ACC112 (cell line): ENCODE results near the gene ZFYVE9.

Experiments
- H2AFZ ChIP-seq: fragments of 200-600 bp; sonication (generic); one replicate; pipeline ENCODE4 v1.6.0; 2017; ENCODE audit warnings: antibody characterized with exemption, low read length; ENCODE audit not compliant: unreplicated experiment
- H3K27ac ChIP-seq: fragments of 200-600 bp; sonication (generic); 2 replicates; pipeline ENCODE4 v1.5.1; 2014; ENCODE audit warnings: low read depth, mild to moderate bottlenecking, antibody characterized with exemption, low read length, moderate library complexity
- H3K27me3 ChIP-seq: fragments of 200-600 bp; sonication (generic); 2 replicates; pipeline ENCODE4 v1.6.1; 2014; ENCODE audit warnings: mild to moderate bottlenecking, antibody characterized with exemption, low read length, moderate library complexity, mixed read lengths; ENCODE audit not compliant: insufficient read depth
- H3K36me3 ChIP-seq: fragments of 200-600 bp; sonication (generic); 2 replicates; pipeline ENCODE4 v1.6.1; 2016; ENCODE audit warnings: mild to moderate bottlenecking, antibody characterized with exemption, low read length, moderate library complexity, mixed read lengths; ENCODE audit not compliant: insufficient read depth
- H3K4me1 ChIP-seq: fragments of 200-600 bp; sonication (generic); one replicate; pipeline ENCODE4 v1.6.1; 2016; ENCODE audit warnings: low read length, mixed read lengths; ENCODE audit not compliant: insufficient read depth, unreplicated experiment, control insufficient read depth
- H3K4me3 ChIP-seq: fragments of 200-600 bp; sonication (generic); 2 replicates; pipeline ENCODE4 v1.5.1; 2014; ENCODE audit warnings: mild to moderate bottlenecking, low read depth, low read length
- H3K79me2 ChIP-seq: fragments of 200-600 bp; sonication (generic); one replicate; pipeline ENCODE4 v1.6.0; 2016; ENCODE audit warnings: low read length; ENCODE audit not compliant: control insufficient read depth, unreplicated experiment, insufficient read depth

ZFYVE9 gene

DNA sequence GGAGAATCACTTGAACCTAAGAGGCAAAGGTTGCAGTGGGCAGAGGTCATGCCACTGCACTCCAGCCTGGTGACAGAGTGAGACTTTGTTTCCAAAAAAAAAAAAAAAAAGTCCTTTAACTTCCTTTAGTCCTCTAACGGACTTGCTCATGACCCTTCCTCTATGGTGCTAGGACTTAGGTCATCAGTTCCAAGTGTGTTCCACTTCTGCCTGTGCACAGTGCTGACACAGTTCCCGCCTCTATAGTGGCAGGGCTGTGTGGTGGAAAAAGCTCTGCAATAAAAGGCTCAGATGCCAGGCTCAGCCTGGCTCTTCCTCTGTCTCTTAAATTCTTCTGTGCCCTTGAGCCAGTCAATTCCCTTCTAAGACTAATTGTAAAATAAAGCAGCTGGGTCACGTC is 202.1 kb downstream of the ZFYVE9 start:
- Histone ChIP-seq H3K79me2 (no peaks in the 10 kb centered on the region), H3K4me1 (no peaks in the 10 kb centered on the region), H3K36me3 (0 out of 2 replicates have a peak, but pooled peaks cover 5% of the 10 kb centered on the region), H2AFZ (no peak overlapping the region), H3K27me3 (no peaks in the 10 kb centered on the region), H3K27ac (no peak overlapping the region), H3K4me3 (no peak overlapping the region)

DNA sequence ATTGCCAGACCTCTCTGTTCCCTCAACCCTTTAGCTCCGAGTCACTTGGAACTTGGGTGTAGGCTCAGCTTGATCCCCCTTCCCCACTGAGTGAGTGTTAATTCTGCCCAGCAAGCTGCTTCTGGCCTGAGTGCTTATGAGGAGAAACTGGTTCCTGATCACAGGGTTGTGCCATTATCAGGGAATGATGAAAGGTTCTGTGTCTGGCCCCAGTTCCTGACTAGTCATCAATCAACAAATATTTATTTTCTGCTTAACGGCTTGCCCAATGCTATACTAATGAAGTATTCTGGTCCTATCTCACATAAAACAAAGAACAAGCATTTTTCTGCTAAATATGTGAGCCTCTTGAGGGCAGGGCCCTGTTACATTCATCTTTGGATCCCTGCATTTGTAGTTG is 203.4 kb downstream of the ZFYVE9 start:
- Histone ChIP-seq H3K79me2 (no peaks in the 10 kb centered on the region), H3K27me3 (no peaks in the 10 kb centered on the region), H3K4me3 (no peak overlapping the region), H3K36me3 (0 out of 2 replicates have a peak, but pooled peaks cover 1% of the 10 kb centered on the region), H3K27ac (no peak overlapping the region), H3K4me1 (no peaks in the 10 kb centered on the region), H2AFZ (no peak overlapping the region)

DNA sequence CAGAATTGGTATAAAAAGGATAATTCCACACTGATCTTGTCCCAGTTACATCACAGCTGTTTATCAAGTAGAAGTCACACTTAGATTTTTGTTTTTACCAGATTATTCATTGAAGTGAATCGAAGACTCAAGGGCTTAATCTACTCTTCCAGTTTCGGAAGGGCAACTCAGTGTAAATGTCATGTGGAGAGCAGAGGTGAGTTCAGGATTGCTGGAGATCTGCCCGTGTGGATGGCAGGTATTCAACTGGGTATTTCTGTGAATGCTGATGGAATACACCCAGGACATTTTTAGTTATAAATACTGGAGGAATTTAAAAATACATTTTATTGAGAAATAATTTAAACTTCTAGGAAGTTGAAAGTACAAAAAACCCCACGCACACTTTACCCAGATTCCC is 204.8 kb downstream of the ZFYVE9 start:
- H2AFZ ChIP-seq: no peak overlapping the region
- H3K4me3 ChIP-seq: no peak overlapping the region
- H3K27me3 ChIP-seq: no peaks in the 10 kb centered on the region
- no peaks in the 10 kb centered on the region for H3K36me3 ChIP-seq
- no peak overlapping the region for H3K27ac ChIP-seq
- no peaks in the 10 kb centered on the region for H3K4me1 ChIP-seq
- no peaks in the 10 kb centered on the region for H3K79me2 ChIP-seq

DNA sequence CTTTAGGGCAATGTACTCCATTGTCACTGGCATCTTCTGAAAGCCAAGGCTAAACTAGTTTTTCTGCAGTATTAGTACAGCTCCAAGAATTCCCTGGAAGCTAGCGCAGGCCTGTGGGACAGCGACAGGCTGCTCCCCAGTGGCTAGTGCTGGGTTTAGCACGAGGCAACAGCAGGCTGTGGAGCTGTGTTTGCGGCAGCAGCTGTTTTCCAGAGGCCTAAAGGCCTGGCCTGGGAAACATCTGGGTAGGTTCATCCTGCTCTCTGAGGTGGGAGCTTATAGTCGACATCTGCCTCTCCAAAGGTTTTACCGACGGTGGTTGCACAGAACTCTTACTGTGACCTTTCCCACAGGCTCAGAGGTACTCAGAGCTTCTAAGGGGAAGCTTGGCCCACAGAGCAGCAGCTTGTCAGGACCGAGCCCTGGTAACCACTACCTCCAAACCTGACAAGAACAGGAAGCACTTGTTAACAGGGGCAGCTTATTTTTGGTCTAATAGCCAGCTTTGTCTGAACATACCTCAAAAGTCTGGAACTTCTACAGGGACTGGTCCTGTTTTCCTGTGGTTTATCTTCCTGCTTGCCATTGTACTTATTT is 206.9 kb downstream of the ZFYVE9 start:
- Histone ChIP-seq H3K79me2 (no peaks in the 10 kb centered on the region), H3K27ac (no peak overlapping the region), H3K36me3 (peaks cover 4% of the 10 kb centered on the region; the same call in 1 of the 2 replicates), H3K4me1 (no peaks in the 10 kb centered on the region), H3K27me3 (no peaks in the 10 kb centered on the region), H2AFZ (no peak overlapping the region), H3K4me3 (no peak overlapping the region)

DNA sequence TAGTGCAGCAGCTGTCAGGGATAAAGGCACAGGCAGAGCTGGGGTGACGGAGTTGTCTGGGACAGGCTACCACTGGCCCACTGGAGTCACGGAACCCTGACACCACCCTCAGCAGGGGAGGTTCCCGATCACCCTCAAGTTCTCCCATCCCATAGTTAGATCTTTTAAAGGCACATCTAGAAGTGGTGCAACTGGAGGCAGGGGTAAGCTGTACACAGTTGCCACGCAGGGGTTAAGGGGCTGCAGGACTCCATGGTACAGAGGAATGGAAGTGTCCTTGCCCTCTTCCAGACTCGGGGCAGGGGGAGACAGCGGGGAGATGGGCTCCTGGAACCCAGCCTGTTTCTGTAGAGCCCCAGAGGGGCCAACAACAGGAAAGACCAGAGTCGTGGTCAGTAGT is 210.8 kb downstream of the ZFYVE9 start:
- Histone ChIP-seq H3K4me1 (no peaks in the 10 kb centered on the region), H2AFZ (no peak overlapping the region), H3K79me2 (no peaks in the 10 kb centered on the region), H3K4me3 (no peak overlapping the region), H3K36me3 (peaks cover 26% of the 10 kb centered on the region; the same call in 1 of the 2 replicates), H3K27ac (no peak overlapping the region), H3K27me3 (no peaks in the 10 kb centered on the region)

DNA sequence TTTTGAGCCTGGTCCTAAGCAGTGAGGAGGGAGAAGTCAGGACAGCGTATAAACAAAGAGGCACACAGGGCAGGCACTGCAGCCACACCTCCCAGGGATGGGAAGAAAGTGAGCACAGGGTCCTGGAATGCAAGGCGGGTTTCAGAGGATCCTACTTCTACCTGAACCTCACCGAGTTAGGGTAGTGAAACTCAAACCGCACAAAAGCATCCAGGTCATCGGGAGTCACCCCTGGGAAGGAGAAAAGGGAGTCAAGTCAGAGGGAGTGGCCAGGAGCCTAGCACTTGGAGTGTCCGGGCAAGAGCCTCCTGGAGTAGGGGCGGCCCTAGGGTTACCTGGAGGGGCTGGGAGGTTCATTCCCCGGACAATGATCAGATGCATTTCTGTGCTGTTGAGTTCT is 213.5 kb downstream of the ZFYVE9 start:
- peaks cover 38% of the 10 kb centered on the region; the same call in 1 of the 2 replicates for H3K36me3 ChIP-seq
- H3K27me3 ChIP-seq: no peaks in the 10 kb centered on the region
- no peak overlapping the region for H3K4me3 ChIP-seq
- H2AFZ ChIP-seq: no peak overlapping the region
- no peak overlapping the region for H3K27ac ChIP-seq
- no peaks in the 10 kb centered on the region for H3K79me2 ChIP-seq
- H3K4me1 ChIP-seq: no peaks in the 10 kb centered on the region

DNA sequence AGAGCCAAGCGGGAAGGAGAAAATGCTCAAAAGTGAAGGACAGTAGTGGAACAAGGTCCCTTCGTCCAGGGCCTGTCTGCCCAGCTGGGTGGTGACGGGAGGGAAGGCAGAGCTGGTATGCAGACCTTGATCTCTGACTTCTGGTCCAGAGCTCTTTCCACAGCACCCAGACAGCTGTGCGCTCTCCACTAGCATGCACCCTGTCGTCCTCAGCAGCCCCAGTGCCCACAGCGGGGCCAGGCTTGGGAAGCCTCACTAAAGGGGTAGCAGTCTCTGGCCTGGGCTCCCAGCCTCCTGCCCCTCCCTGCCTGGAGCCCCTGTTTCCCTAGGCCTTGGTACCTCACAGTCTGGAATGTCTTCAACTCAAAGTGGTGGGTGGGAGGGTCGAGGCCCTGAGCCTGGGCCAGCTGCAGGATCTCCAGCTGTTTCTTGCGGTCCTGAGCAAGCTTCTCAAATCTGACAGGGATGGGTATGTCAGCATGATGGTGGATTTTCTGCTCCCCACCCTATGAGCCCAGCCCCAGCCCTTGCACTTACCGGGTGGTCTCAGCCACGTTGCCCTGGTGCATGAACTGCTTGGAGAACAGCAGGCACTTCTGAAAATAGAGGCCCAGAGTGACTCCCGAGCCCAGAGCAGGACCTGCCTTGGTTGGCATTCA is 214.1 kb downstream of the ZFYVE9 start:
- Histone ChIP-seq H3K27me3 (no peaks in the 10 kb centered on the region), H3K4me3 (no peak overlapping the region), H2AFZ (no peak overlapping the region), H3K36me3 (peaks cover 39% of the 10 kb centered on the region; the same call in 1 of the 2 replicates), H3K4me1 (no peaks in the 10 kb centered on the region), H3K27ac (no peak overlapping the region), H3K79me2 (no peaks in the 10 kb centered on the region)

DNA sequence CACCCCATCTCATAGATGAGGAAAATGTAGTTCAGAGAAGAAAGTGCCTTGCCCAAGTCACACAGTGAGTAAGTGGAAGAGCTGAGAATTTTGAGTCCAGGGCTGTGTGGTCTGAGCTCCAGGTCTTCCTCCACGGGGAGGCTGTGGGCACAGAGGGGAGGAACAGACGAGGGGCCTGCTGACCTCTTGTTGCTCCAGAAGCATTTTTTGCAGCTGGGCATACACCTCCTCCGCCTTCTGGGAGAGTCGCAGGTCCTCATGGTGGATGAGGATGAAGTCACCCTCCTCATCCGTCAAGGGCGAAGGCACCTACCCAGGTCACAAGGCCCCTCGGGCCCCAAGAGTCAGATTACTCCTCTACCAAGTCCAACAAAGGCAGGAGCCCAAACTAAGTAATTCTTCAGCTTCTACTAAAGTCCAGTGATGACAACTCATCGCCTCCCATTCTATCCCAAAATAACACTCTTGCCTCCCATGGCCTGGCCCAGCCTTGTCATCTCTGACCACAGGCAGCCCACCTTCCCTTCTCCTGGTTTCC is 215.0 kb downstream of the ZFYVE9 start:
- peaks cover 39% of the 10 kb centered on the region; the same call in 1 of the 2 replicates for H3K36me3 ChIP-seq

DNA sequence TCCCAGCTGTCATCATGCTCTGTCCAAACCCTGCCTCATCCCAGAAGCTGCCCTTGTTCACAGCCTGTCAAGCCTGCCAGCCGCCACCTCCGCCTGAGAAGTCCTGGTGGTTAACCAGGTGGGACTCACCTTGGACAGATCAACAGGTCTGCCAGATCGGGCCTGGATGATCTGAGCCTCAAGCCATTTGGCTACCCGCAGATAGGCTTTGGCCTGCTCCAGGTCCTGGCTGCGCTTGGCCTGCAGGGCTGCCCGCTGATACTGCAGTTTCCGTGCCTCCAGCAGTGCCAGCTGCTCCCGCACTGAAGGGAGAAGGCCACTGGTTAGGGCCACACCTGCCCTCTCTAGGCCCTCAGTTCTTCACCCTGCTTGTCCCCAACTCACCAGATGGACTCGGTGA is 215.5 kb downstream of the ZFYVE9 start:
- H3K4me1 ChIP-seq: no peaks in the 10 kb centered on the region
- H3K79me2 ChIP-seq: no peaks in the 10 kb centered on the region
- no peak overlapping the region for H3K27ac ChIP-seq
- H2AFZ ChIP-seq: no peak overlapping the region
- H3K27me3 ChIP-seq: no peaks in the 10 kb centered on the region
- H3K4me3 ChIP-seq: no peak overlapping the region
- H3K36me3 ChIP-seq: peaks cover 39% of the 10 kb centered on the region; the same call in 1 of the 2 replicates

More for the DNA sequence above, 215.0 kb downstream of the ZFYVE9 start:
- no peaks in the 10 kb centered on the region for H3K79me2 ChIP-seq
- H3K4me1 ChIP-seq: no peaks in the 10 kb centered on the region
- H3K27me3 ChIP-seq: no peaks in the 10 kb centered on the region
- H3K27ac ChIP-seq: no peak overlapping the region
- H2AFZ ChIP-seq: no peak overlapping the region
- no peak overlapping the region for H3K4me3 ChIP-seq

DNA sequence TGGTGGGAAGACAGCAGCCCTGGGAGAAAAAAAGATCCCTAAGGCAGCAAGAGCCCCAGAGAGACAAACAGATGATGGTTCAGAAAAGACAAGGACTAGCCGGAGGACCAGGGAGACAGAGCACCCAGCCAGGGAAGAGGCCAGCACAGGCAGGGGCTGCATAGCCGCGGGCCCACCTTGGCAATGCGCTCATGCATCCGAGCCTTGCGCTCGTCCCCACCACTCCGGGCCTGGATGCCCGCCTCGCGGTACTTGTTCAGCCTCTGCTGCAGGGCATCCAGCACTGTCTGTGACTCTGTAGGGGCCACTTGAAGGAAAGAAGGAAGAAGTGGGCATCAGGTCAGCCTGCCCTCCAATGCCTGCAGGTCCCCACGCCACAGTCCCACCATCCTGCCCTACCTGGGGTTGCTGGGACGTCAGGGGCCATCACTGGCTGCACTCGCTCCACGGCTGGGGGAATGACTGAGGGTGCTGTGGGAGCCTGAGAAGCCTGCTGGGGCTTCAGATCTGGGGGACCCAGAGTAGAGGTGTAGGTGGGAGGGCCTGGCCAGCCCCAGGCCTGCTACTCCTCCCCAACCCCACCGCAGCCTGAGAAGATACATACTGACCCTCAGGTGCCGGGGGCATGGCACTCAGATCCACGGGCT is 217.1 kb downstream of the ZFYVE9 start:
- peaks cover 38% of the 10 kb centered on the region; the same call in 1 of the 2 replicates for H3K36me3 ChIP-seq
- H3K4me1 ChIP-seq: peaks cover 3% of the 10 kb centered on the region
- no peak overlapping the region for H3K27ac ChIP-seq

More for the DNA sequence above, 217.1 kb downstream of the ZFYVE9 start:
- Histone ChIP-seq H3K79me2 (peaks cover 12% of the 10 kb centered on the region), H3K4me3 (no peak overlapping the region), H2AFZ (no peak overlapping the region), H3K27me3 (no peaks in the 10 kb centered on the region)
